ENCODE data around the gene RXFP3.
"Not testable (repeated sequence)": the region's sequence is repeated elsewhere in the genome, so short reads cannot be mapped to it uniquely, and the experiment has no call there.

RXFP3 gene

DNA sequence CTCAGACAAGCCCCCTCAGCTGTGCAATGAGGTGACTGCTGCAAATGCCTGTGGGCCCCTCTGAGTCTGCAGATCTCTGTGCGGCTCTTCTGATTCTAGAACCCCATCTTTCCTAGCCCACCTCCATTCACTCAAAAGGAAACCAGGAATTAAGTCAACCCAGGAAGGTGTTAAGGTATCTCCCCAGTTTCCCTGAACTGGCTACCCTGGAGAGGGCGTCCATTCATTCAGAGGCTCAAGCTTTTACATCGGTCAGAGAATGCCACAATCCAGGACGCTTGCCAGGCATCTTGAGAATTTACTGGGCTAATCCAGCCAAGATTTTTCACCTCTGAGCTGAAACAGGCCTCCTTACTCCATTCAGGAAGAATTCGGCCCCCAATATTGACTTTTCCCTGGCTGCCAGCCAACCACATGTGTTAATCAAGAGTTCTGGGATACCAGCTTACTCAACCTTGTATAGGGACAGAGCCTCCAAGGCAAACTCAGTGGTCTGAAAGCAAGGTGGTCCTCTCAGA, 43.5 kb upstream of the RXFP3 start:
- TF ChIP-seq CTCF (IDR thresholded peaks at IDR 0.05; ENCODE audit: borderline replicate concordance, insufficient read depth, low read depth, low read length), result no peak
- no peak overlapping the region for H3K4me3 ChIP-seq (ENCODE audit: low read depth, low read length)

GRCh38 chr5:33894566-33894965, 41.6 kb upstream of the RXFP3 start:
- TF ChIP-seq CTCF (IDR thresholded peaks at IDR 0.05; ENCODE audit: borderline replicate concordance, insufficient read depth, low read depth, low read length), result no peak

DNA sequence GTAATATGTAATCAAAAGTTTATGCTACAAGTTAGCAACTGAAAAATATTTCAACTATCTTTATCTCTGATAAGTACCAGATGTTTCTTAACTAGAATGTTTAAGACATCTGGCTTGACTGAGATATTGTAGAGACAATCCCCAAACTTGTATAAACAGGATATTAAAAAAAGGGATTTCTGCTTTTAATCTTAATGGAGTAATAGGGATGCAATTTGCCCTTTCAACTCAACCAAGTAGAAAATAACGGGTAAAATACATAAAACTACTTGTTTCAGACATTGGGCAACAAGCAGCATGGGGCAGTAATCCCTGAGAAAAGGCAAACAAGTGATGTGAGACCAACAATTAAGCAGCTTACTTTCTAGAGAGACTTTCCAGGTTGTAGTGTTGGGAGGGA, 35.0 kb upstream of the RXFP3 start:
- no peak for TF ChIP-seq CTCF (IDR thresholded peaks at IDR 0.05; ENCODE audit: borderline replicate concordance, insufficient read depth, low read depth, low read length)
- H3K4me3 ChIP-seq (ENCODE audit: low read depth, low read length), result no peak overlapping the region

More at GRCh38 chr5:33894566-33894965, 41.6 kb upstream of the RXFP3 start:
- no peak overlapping the region for H3K4me3 ChIP-seq (ENCODE audit: low read depth, low read length)

DNA sequence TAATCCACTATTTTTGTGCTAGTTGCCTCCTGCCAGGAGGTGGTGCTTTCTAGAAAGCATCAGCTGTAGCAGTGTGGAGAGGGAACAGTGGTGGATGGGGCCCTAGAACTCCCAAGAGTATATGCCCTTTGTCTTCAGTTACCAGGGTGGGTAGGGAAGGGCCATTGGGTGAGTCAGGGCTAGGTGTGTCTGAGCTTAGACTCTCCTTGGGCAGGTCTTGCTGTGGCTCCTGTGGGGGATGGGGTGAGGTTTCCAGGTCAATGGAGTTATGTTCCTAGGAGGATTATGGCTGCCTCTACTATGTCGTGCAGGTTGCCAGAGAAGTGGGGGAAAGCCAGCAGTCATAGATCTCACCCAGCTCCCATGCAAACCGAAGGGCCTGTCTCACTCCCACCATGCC, 33.1 kb upstream of the RXFP3 start:
- H3K4me3 ChIP-seq (ENCODE audit: low read depth, low read length), result no peak overlapping the region
- TF ChIP-seq CTCF (IDR thresholded peaks at IDR 0.05; ENCODE audit: borderline replicate concordance, insufficient read depth, low read depth, low read length), result no peak

DNA sequence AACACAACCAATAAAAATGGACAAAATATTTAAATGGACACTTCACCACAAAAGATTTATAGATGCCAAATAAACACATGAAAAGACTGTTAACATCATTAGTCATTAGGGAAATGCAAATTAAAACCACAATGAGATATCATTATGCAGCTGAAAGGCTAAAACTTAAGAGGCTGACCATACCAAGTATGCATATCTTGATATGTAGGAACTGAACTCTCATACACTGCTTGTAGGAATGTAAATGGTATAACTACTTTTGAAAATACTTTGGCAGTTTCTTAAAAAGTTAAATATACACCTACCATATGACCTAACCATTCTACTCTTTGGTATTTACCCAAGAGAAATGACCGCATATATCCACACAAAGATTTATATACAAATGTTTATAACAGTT, 30.8 kb upstream of the RXFP3 start:
- TF ChIP-seq CTCF (IDR thresholded peaks at IDR 0.05; ENCODE audit: borderline replicate concordance, insufficient read depth, low read depth, low read length), result no peak

DNA sequence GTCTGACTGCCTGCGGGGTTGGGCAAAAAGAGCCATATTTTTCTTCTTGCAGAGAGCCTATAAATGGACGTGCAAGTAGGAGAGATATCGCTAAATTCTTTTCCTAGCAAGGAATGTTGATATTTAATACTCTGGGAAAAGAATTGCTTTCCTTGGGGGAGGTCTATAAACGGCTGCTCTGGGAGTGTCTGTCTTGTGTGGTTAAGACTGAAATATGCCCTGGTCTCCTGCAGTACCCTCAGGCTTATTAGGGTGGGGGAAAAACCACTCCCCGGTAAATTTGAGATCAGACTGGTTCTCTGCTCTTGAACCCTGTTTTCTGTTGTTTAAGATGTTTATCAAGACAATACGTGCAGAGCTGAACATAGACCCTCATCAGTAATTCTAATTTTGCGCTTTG, 29.9 kb upstream of the RXFP3 start:
- not testable (repeated sequence) for H3K4me3 ChIP-seq (ENCODE audit: low read depth, low read length)

More for the DNA sequence above, 30.8 kb upstream of the RXFP3 start:
- no peak overlapping the region for H3K4me3 ChIP-seq (ENCODE audit: low read depth, low read length)

DNA sequence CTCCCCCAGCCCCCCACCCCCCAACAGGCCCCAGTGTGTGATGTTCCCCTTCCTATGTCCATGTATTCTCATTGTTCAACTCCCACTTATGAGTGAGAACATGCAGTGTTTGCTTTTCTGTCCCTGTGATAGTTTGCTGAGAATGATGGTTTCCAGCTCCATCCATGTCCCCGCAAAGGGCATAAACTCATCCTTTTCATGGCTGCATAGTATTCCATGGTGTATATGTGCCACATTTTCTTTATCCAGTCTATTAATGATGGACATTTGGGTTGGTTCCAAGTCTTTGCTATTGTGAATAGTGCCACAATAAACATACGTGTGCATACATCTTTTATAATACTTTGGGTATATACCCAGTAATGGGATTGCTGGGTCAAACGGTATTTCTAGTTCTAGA, 21.3 kb upstream of the RXFP3 start:
- not testable (repeated sequence) for H3K4me3 ChIP-seq (ENCODE audit: low read depth, low read length)

DNA sequence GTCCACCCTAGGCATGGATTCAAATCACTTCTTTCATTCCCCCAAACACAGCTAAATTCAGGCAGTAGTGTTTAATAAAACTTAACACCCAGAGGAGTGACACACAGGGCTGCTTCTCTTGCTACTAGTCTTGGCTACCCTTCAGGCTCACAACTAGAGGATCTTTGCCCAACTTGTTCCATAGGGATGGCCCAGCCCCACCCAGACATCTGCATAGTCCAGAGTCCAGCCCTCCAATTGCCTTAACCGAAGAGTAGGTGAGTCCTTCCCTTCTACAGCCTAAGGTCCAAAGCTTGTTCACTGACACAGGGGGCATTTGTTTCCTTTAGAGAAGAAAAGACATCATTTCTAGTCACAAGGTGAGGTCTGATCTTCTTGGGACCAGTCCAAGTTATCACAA, 15.2 kb upstream of the RXFP3 start:
- no peak overlapping the region for H3K4me3 ChIP-seq (ENCODE audit: low read depth, low read length)
- no peak for TF ChIP-seq CTCF (IDR thresholded peaks at IDR 0.05; ENCODE audit: borderline replicate concordance, insufficient read depth, low read depth, low read length)
